Neural cell (in vitro differentiated cells): ENCODE results near the gene SP9.

Experiments used
- EP300 ChIP-seq: fragments of 450-650 bp; conservative IDR thresholded peaks from 2 replicates; pipeline ENCODE4 v1.6.1; 2014; ENCODE audit warnings: antibody characterized with exemption, mild to moderate bottlenecking, moderate library complexity; ENCODE audit not compliant: poor library complexity, severe bottlenecking
- EZH2 ChIP-seq: fragments of 200-600, 300-800 bp; shearing (Covaris generic), sonication (generic); IDR thresholded peaks from 2 replicates; pipeline ENCODE4 v1.6.1; 2014; ENCODE audit warnings: antibody characterized with exemption, low read length, borderline replicate concordance, mild to moderate bottlenecking; ENCODE audit not compliant: insufficient read depth, poor library complexity, severe bottlenecking
- POLR2AphosphoS5 ChIP-seq: IDR thresholded peaks from 2 replicates; pipeline ENCODE4 v1.6.1; 2012
- RAD21 ChIP-seq: fragments of 450-650 bp; conservative IDR thresholded peaks from 2 replicates; pipeline ENCODE4 v1.6.1; 2014; ENCODE audit warnings: antibody characterized with exemption, mild to moderate bottlenecking, moderate library complexity
- TAF1 ChIP-seq: IDR thresholded peaks from 2 replicates; pipeline ENCODE4 v1.6.1; 2012; ENCODE audit warnings: low read depth
- TF ChIP-seq, protein P1 (sequence below): fragments of 450-650 bp; IDR thresholded peaks from 2 replicates; pipeline ENCODE4 v1.5.1; 2014; ENCODE audit warnings: antibody characterized with exemption, mild to moderate bottlenecking, moderate library complexity; ENCODE audit not compliant: poor library complexity, severe bottlenecking

DNA sequence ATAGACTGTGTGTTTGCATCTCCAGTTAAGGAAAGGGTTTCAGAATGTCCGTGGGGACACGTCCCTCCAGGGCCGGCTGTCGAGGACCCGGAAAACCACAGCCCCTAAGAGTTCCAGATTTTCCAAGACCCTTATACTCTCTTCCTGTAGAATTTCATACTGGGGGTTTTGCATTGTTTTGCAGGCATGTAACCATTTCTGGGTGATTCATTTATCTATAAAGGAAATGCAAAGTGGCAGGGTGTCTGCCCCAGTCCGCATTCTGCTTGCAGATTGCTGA lies 8.5 kb downstream of the SP9 start:
- no peak for TF ChIP-seq RAD21
- TF ChIP-seq, protein P1, sequence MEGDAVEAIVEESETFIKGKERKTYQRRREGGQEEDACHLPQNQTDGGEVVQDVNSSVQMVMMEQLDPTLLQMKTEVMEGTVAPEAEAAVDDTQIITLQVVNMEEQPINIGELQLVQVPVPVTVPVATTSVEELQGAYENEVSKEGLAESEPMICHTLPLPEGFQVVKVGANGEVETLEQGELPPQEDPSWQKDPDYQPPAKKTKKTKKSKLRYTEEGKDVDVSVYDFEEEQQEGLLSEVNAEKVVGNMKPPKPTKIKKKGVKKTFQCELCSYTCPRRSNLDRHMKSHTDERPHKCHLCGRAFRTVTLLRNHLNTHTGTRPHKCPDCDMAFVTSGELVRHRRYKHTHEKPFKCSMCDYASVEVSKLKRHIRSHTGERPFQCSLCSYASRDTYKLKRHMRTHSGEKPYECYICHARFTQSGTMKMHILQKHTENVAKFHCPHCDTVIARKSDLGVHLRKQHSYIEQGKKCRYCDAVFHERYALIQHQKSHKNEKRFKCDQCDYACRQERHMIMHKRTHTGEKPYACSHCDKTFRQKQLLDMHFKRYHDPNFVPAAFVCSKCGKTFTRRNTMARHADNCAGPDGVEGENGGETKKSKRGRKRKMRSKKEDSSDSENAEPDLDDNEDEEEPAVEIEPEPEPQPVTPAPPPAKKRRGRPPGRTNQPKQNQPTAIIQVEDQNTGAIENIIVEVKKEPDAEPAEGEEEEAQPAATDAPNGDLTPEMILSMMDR: no peak
- TF ChIP-seq EZH2: no peak
- TF ChIP-seq EP300: no peak
- TF ChIP-seq POLR2AphosphoS5: no peak
- no peak for TF ChIP-seq TAF1
